Left lobe of liver (tissue), 2 donors: Measurements from ENCODE around the gene VASH1. TPM values are rescaled to one million over a fixed set of nuclear protein-coding genes. Genes with fewer than 3 reads are reported as not detected.

Experiments used
- ATAC-seq: fragments of 200-7000 bp; cut with Tn5 transposase; one replicate; pipeline ENCODE4 v1.9.1; 2020; ENCODE audit warnings: mild to moderate bottlenecking, moderate library complexity
- DNase-seq: peaks from one replicate; pipeline ENCODE4 v3.0.0-alpha.2; 2020; ENCODE audit warnings: low spot score
- total RNA-seq: library from RNA; stranded (reverse); gene quantifications from one replicate; pipeline ENCODE4 v1.2.1, GENCODE V29; 2021
- donor health status: DM: no; HTN: no; CAD: no; lungs with moderate emphysema.
- donor health status: DM: no; HTN: yes; CAD: no.

The VASH1 gene
- total RNA-seq, 1 donor from 2014 or later, result 3.0 TPM

DNA sequence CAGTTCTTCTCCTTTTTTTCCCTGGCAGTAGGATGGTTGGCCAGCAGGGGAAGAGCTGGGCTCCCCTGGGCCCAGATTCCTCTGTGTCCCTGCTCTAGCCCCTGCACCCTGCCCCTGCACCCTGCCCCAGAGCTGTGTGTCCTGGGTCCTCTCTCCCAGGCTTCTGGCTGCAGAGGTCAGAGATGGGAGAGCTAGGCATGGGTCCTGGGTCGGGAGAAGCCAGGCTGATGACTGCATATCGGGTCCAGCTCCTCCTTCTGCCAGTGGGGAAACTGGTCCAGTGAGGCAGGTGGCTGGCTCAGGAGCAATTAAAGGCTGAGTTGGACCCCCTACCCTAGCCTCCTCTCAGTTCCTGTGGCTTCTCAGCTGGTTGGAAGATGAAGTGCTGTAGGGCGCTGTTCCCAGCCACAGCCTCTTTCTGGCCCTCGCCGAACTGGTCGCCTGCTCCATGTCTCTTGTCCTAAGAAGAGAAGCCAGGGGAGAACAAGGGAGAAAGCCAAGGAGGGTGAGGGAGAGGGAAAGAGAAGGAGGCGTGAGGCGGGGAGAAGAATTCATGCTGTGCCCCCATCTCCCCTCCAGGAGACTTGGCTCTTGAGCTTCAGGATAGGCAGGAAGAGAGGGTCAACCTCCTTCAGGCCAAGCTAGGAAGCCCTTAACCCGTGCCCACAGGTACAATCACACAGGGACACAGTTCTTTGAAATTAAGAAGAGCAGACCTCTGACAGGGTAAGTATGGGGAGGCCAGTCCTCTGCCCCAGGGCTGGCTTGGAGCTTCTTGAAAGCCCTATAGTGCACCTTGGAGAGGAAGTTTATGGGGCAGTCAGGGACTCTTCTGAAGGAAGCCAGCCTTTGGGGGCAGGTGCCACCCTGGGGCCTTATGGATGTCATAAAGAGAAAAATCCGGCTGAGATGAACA lies 9.5 kb downstream of the VASH1 start:
- peak; percentile 28 for DNase-seq
- no peak for ATAC-seq

DNA sequence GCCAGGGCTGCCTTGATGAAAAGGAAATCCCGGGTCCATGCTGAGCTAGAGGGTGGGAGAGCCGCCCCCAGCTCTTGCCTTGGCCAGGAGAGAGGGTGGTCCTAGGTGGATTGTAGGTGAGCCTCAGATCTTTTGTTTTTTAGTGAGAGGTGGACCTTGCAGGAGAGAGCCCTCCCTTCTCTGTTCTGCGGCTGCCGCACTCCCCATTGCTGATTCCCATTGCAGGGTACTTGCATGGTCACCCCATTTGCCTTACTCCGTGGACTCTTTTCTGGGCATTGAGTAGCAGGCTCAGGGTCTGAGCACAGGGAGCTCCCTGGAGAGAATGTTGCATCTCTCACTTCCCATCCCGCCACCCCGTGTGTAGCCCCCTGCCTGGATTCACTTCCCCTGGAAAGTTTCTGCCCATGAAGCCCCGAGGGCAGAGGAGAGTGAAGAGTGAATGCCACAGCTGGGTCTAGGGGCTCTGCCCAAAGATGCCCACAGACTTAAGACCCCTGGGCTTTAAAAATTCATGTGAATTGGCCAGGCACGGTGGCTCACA lies 10.2 kb downstream of the VASH1 start:
- no peak for ATAC-seq
- DNase-seq, result peak; percentile 27

DNA sequence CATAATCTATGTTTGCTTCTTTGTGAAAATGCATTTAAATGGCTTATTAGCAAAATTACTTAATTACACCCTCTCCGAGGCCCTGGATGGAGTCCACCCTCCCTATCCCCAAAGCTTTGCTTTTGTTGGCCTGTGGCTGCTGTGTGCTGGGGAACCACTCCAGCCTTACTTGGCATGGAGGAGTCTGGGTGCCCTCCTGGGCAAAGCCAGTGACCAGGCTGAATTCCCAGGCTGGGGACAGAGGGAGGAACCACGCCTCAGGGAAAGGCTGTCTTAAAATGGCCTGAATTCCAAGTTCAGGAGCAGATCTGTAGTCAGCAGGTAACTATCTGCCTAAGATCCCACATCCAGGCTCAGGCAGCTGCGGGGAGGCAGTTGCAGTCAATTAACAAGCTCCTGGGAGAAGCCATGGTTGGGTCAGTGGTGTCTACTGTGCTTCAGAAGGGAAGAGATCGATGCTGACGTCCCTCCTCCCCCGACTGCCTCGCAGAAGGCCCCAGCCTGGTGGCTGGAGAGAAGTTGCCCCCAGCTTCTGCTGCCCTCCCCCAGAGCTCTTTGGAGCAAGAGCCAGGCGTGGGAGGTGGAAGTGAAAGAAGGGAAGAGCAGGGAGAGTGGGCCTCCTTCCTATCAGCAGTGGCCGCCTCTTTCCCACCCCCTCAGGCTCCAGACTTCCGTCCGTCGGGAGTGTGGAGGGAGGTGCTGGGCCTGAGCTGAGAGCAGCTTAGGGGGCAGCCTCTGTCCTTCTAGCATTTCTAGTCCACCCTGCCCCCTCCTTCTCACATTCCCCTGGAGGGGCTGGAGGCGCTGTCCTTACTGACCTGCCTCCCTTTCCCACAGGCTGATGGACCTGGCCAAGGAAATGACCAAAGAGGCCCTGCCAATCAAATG lies 11.3 kb downstream of the VASH1 start:
- peak; percentile 49 for DNase-seq

DNA sequence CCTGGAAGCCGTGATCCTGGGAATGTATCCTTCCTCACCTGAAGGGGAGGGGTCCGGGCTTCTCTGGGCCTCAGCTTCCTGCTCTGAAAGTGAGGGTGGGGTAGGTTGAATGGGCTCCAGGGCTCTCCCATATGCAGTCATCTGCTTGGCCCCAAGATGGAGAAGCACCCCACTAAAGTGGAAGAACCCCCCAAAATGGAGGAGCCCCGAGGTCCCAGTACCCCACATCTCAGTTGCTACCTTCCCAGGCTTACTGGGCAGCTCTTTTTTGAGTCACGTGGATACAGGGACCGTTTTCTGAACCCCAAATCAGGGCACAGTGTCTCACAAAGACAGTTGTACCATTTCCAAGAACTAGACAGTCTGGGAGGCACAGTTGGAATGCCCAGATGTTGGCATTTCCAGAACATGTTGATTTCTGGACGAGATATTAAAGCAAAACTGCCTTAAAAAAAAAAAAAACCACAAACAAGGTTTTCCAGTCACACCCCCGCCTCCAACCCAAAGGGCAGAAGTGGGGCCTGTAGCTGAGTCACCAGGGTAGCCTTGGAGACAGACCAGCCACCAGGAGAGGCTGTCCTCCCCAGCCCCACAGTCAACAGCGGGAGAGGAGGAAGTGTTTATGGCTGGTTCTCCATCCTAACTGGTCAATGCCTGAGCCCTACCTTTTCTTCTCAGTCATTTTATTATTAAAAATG lies 12.1 kb downstream of the VASH1 start:
- DNase-seq (peak; percentile 42), ATAC-seq (peak; percentile 31)

More for the DNA sequence above, 11.3 kb downstream of the VASH1 start:
- ATAC-seq, result peak; percentile 52

DNA sequence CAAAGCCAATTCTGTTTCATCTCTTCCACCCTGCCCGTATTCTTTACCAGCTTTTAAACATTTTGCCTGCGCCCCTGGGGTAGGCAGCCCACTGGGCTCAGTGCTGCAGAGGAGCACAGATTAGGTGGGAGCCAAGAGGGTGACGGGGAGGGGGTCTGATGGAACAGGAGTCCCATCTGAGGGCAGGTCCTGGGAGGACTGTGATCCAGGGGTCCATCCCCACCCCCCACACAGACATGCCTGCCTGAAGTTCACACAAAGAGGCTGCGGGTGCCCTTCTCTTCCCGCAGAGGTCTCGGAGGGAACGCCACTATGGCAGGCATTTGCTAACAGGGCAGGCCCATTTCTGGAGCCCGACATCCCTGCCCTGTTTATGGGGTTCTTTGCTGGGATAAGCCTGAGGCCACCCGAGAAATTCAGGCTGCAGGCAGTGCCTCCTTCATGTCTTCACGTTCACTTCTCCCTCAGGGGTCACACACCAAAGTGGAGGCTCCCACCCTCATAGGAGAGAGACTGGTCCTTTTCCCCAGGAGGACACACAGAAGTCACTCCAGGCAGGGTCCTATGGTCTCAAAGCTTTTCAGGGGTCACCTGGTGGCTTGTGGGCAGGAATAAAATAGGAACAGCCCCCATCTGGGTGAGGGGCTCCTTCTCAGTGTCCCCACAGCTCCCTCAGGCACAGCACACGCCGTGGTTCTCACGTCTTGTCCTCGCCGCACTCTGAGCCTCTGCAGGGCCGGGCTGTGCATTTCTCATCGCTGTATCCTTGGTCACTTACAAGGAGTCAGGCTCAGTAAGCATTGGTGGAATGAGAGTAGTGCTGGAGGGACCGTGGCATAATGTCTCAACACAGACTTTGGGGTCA lies 12.9 kb downstream of the VASH1 start:
- ATAC-seq, result no peak
- DNase-seq, result peak; percentile 40

DNA sequence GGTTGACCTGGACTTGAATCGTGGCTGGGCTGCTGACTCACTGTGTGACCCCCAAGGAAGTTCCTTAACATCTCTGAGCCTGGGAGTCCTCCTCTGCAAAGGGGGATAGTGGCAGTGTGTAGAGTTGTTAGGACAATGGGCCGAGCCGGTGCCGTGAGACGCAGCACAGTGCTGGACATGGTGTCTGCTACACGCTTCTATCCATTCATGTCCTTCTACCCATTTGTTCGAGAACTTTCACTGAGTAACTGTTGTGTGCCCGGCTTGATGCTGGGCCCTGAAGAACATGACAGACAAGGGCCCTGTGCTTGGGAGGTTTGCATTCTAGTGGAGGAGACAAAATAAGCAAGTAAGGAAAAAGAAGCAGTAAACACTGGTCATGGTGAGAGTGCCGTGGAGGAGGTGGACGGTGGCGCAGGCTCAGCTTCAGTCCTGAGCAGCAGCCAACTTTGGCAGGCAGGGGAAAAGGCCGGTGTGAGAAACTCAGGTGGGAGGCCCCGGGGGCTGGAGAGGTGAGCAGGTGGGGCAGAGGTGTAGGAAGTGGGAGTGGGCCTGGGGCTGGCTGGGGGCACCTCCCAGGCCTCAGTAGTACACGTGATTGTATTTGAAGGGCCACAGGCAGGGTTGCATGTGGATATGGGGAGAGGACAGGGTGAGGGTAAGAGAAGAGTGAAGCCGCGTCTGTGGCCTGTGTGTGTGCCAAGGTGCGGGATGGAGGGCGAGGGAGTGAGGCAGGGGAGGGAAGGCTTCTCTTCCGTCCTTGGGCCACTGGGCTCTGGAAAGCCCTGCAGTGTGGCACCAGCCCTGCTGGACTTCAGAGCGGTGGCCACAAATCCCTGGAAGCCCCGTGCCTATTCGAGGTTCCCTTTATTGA lies 13.8 kb downstream of the VASH1 start:
- DNase-seq, result peak; percentile 35

DNA sequence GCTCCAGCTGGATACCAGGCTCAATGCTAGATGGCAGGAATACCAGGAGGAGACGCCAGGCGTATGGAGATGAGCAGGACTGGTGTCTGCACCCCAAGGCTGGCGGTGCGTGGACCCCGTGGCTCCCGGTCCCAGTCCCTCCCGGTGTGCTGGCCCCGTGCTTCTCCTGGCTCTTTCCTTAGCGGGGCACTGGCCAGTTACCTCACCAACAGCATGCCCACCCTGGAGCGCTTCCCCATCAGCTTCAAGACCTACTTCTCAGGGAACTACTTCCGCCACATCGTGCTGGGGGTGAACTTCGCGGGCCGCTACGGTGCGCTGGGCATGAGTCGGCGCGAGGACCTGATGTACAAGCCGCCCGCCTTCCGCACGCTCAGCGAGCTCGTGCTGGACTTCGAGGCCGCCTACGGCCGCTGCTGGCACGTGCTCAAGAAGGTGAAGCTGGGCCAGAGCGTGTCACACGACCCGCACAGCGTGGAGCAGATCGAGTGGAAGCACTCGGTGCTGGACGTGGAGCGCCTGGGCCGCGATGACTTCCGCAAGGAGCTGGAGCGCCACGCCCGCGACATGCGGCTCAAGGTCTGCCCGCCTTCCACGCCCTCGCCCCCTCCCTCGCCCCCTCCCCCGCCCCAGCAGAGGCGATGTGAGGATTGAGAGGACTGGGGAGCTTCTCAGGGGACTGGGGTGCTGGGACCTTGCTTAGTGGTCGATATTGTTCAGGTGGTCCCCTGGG lies 14.6 kb downstream of the VASH1 start:
- no peak for ATAC-seq

More for the DNA sequence above, 13.8 kb downstream of the VASH1 start:
- no peak for ATAC-seq

DNA sequence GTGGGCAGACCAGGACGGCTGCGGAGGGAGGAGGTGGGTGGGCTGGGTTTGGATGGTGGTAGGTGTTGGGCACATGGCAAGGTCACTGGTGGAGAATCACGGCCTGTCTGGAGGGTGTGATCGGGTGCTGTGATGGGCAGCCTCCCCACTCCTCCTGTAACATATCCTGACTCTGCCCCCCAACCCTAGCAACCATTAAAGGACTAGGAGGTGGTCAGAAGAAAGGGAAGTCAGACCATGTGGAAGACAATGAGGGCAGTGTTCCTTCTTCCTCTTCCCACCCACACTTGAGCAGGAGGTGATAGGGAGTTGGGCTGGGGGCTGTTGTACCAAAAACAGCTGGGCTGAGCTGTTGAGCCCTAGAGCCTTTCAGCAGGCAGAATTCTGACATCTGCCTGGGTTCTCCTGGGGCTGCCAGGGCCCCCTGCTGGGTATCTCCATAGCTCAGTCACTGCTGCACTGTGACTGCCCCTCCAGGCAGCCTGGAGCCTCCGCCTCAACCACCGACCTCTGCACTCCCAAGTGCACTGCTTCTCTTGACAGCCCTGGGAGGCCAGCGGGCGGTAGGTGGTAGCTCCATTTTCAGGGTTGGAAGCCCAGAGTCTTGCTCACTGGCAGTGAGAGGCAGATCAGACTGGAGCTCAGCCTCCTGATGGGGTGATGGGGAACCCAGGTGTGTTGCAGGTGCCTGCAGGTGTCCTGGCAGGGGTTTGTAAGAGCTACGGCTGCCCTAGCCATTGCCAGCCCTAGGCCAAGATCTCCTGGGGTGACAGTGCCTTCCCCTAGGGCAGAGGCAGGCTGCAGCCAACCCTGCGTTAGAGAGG lies 15.4 kb downstream of the VASH1 start:
- peak; percentile 8 for ATAC-seq
- DNase-seq, result peak; percentile 44

More for the DNA sequence above, 14.6 kb downstream of the VASH1 start:
- DNase-seq, result peak; percentile 41

DNA sequence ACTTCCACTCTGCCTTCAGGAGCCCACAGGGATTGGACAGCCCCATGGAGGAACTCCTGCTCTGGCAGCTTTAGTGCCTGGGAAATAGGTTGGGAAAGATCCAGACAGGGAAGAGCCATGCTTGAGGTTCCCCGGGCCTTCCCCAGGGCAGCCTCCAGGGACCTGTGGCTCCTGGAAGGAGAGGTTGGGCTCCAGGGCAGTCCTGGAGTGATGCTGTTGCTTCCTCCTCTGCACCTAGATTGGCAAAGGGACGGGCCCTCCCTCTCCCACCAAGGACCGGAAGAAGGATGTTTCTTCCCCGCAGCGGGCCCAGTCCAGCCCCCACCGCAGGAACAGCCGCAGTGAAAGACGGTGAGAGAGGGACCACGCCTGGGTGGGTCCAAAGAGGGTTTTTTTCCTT lies 16.5 kb downstream of the VASH1 start:
- DNase-seq, result no peak
- ATAC-seq, result no peak

DNA sequence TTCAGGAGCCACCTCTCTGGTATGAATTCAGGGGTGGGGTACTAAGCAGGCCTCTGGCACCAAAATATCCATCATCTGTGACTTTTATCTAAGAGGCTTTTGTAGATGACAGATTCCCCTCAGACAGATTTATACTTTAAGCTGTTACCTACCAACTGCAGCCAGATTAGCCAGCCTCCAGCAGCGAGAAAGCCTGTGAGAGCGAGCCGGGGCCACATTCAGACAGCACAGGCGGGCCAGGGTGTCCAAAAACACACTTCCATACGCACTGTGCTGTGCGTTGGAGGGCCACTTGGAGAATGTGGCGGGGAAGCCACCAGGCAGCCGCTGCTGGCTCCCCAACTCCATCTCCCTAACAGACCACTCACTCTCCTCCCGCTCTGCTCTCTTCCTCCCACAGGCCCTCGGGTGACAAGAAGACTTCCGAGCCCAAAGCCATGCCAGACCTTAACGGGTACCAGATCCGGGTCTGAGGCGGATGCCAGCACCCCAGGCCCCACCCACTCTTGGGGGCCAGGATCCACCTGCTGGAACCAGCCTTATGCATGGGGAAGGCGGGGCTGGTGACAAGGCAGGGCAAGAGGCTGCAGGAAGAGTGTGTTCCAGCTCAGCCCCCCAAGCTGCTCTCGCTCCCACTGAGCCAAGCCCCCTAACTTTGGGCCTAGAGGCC lies 17.4 kb downstream of the VASH1 start:
- DNase-seq (peak; percentile 41), ATAC-seq (no peak)

DNA sequence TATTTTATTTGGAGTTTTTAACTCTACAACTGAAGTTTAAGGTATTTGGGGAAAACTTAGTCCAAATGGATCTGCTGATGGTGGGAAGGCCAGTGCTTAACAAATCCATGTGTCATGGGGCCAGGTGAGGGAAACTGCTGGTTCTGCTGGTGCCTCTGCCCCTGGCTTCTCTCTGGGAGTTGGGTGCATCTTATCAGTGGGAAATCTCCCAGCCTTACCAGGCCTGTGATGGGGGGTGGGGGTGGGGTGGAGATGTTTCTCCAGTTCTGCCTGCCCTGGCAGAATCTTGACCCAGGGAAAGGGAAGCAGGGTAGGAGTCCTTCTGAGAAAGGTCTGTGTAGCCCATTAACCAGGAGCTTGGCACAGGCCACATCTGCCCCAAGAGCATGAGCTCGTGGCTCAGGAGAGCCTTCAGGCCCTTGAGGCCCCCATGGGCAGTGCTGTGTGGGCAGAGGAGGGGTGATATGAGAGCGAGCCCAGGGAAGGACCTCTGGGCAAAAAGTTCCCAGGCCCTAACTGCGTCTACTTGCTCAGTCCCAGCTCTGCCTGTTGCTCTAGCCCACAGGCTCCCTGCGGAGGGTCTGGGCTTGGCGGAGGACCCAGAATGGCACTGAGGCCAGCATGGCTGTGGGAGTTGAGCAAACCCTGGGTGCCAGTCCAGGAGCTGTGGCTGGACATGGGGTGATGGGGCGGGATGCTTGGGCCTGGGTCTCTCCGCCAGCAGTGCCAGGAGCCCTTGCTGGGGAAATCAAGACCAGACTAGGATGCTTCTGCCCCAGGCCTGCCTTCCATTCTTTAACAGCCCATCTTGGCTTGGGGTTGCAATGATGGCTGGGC lies 18.2 kb downstream of the VASH1 start:
- DNase-seq (no peak), ATAC-seq (no peak)

DNA sequence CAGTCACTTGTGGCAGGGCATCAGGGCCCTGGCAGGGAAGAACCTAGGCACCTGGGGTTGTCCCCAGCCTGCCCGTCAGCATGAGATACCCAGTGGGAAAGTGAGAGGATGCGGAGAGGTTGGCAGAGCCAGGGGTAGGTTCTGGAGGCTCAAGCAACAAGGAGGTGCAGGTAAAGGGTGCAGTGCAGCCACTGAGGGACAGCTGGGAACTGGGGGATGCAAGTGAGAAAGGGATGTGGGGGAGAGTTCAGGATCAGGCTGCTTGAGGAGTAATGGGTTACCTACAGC lies 18.7 kb downstream of the VASH1 start:
- no peak for DNase-seq
- no peak for ATAC-seq

DNA sequence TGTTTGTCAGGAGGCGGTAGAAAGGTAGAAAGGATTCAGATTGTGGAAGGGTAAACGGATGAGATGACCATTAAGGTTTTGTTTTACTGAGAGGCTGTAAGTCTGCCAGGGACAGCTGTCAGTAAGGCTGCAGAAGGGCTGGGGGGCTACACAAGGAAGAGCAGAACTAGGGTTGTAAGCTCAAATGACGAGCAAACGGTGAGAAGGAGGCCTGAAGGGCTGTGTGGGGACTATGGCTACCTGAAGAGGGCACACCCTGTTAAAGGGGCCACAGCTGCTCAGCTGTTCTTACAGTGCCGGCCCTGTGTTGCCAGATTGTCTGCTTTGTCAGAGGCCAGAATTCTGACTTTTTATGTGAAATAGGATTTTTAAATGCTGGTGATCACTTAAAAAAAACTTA lies 19.1 kb downstream of the VASH1 start:
- DNase-seq (no peak), ATAC-seq (no peak)

DNA sequence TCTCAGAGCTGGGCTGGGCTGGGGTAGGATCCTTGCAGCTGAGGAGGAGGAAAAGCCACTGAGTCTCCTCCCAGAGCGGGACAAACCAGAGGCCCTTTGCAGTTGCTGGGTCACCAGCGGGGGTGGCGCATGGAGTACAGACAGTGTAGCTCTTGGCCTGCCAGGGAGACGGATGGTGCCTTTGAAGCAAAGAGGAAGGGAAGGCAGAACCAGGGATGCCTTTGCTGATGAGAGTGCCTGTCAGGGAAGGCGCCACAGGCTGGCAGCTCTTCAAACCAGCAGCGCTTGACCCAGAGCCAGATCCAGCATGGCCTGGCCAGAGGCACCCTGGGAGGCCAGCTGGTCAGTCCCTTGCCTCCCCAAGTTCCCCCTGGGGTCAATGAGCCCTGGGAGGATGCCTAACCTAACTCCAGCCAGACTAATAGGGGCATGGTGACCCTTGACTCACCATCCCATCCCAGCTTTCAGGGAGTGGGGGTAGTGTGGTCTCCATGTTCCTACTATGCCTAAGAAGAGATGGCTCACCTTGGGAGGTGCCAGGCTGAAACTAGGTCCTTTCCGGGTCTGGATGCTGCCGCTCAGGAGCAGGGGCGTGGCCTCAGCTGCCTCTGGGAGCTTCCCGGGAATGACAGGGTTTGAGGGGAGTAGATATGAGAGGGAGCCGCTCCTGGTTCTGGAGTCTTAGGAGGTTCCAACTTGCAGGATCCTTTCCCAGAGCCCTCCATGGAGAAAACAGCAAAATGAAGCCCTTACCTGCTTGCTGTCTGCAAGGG lies 19.8 kb downstream of the VASH1 start:
- ATAC-seq, result peak; percentile 28
- DNase-seq, result no peak

DNA sequence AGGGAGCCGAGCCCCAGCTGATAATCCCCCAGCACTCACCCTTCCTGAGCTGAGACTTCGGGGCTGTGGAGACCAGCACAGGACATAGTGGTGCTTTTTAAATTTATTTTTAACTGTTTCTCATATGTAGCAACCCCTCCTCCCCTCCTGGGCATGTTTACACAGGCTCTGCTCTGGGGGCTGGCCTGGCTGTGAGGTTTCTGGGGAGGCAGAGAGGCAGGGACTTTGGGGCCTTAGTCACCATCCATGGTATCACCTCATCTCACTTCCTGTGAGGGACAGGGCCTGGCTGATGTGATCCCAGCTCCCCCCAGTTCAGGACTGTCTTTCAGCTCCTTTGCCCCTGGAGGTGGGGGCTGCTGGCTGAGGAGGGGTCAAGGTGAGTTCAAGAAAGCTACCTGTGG lies 20.4 kb downstream of the VASH1 start:
- no peak for DNase-seq
- no peak for ATAC-seq
